Activated CD4-positive, CD25-positive, alpha-beta regulatory T cell (primary cell): Measurements from ENCODE around the gene LRRC26.
"Not testable (repeated sequence)": the region's sequence is repeated elsewhere in the genome, so short reads cannot be mapped to it uniquely, and the experiment has no call there.

Experiments used
- DNase-seq, 4 experiments: peaks; one replicate each; lab custom pipeline; 2025; lab: John Stamatoyannopoulos, UW

LRRC26 gene

GRCh38 chr9:137136881-137137607 is 32.8 kb downstream of the LRRC26 start:
- no peak for DNase-seq

GRCh38 chr9:137136261-137136880 is 33.5 kb downstream of the LRRC26 start:
- DNase-seq: no peak

GRCh38 chr9:137135154-137135553 is 34.7 kb downstream of the LRRC26 start:
- not testable (repeated sequence) for DNase-seq

GRCh38 chr9:137134191-137134590 is 35.7 kb downstream of the LRRC26 start:
- DNase-seq: no peak

GRCh38 chr9:137130176-137130755 is 39.6 kb downstream of the LRRC26 start:
- DNase-seq: no peak

- DNase-seq: peak; percentile 69 to 88 (median 82)
Measured at GRCh38 chr9:137129456-137130175, 40.2 kb downstream of the LRRC26 start.

- DNase-seq: no peak
Measured at GRCh38 chr9:137128862-137129455, 40.9 kb downstream of the LRRC26 start.

GRCh38 chr9:137128158-137128861 is 41.5 kb downstream of the LRRC26 start:
- no peak for DNase-seq

GRCh38 chr9:137127301-137128157 is 42.3 kb downstream of the LRRC26 start:
- no peak for DNase-seq

GRCh38 chr9:137126786-137127185 is 43.1 kb downstream of the LRRC26 start:
- DNase-seq: no peak

- not testable (repeated sequence) for DNase-seq
Measured at GRCh38 chr9:137123952-137124462, 45.8 kb downstream of the LRRC26 start.

- no peak for DNase-seq
Measured at GRCh38 chr9:137123468-137123837, 46.4 kb downstream of the LRRC26 start.

GRCh38 chr9:137122796-137123467 is 46.9 kb downstream of the LRRC26 start:
- not testable (repeated sequence) for DNase-seq

- DNase-seq: not testable (repeated sequence)
Measured at GRCh38 chr9:137121927-137122795, 47.7 kb downstream of the LRRC26 start.
